Activated CD4-positive, CD25-positive, alpha-beta regulatory T cell treated with anti-CD3 and anti-CD28 coated beads, Interleukin-2, amount 50 U/mL, for 72 hours (primary cell): ENCODE measurements around the gene CHRNA3.
"Not testable (repeated sequence)": the region's sequence is repeated elsewhere in the genome, so short reads cannot be mapped to it uniquely, and the experiment has no call there.

Source experiments
- DNase-seq: peaks from one replicate; pipeline ENCODE4 v3.0.0; 2021

The CHRNA3 gene

DNA sequence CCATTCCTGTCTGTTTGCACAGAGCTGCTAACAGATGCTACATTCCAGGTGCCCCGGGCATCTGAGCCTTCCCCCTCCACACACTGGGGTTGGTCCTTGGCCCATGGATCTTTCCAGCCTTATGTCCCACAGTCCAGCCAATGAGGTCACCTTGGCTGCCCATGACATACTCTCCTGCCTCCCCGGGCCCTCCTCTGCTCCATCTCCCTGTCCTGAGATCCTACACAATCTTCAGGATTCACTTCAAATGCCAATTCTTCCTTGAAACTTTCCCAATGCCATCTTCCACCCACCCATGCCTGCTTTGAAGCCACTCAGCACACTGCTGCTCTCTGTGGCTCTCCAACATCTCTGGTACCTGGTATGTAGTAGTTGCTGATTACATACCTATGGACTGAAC is 4.3 kb downstream of the CHRNA3 start:
- DNase-seq = no peak

DNA sequence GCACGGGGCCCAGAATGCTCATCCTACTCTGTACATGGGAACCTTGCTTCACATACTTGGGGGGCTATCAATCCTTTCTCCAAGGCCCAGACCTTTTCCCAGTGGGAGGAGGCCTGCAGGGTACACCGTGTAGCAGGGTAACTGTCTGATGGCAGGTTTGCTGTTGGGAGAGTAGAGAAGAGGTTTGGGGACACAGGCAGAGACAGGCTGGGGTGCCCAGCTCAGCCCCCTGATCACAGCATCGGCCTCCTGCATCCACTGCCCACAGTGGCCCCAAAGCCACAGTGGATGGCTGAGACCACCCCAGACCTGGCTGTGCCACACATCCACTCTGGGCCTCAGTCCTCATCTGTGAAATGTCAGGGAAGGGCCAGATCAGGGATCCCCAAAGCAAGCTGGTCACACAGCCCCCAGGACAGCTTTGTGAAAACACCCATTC is 5.6 kb downstream of the CHRNA3 start:
- no peak for DNase-seq

DNA sequence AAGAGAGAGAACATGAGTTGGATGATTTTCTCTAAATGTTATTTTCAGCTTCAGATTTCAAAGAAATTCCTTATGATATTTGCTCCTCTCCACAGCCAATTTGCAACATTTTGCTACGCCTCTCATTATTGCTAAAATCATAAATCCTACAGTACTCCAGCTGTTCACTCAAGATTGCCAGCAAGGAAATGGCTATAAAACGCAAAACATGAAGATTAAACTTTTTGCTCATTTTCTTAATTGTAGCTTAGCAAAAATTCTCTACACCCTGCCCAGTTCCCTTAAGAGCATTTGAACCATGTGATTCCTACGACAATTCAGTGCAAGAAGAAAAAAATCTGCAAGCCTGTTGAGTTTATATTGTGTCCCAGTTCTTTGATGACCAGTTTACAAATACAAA is 6.8 kb downstream of the CHRNA3 start:
- no peak for DNase-seq

DNA sequence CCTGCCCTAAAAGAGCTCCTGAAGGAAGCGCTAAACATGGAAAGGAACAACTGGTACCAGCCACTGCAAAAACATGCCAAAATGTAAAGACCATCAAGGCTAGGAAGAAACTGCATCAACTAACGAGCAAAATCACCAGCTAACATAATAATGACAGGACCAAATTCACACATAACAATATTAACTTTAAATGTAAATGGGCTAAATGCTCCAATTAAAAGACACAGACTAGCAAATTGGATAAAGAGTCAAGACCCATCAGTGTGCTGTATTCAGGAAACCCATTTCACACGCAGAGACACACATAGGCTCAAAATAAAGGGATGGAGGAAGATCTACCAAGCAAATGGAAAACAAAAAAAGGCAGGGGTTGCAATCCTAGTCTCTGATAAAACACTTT is 11.2 kb downstream of the CHRNA3 start:
- not testable (repeated sequence) for DNase-seq

DNA sequence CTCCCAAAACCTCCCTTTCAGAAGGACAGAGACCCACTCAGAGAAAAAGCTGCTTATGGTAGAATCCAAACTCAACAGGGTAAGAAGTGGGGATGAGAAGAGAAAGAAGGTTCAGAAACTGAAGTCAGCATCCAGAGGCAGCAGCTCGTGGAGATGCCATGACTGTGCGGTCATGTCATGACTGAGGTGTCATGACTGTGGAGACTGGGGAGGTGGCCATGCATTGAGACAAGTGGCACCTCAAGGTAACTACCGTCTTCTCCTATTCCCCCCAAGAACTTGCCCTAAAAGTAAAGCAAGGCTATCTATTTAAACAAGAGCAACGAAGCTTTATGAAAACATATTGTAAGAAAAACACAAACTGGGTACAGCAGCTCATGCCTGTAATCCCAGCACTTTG is 15.1 kb downstream of the CHRNA3 start:
- no peak for DNase-seq

DNA sequence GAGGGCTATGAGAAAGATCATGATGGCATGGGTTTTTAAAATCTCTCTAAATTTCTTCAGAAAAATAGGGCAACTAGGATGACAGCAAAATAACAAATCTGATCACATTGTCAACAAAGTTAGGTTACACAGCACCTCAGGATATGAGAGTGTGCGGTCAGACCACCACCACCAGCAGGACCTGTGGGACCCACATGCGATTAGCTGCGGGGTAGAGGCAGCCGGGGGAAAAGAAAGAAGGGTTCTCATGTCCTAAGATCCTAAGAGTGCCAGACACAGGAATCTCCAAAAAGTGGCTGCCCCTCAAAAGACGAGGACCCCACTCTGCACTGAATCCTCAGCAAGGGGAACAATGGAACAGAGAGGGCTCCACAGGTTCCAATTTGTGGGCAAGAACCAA is 15.6 kb downstream of the CHRNA3 start:
- no peak for DNase-seq

DNA sequence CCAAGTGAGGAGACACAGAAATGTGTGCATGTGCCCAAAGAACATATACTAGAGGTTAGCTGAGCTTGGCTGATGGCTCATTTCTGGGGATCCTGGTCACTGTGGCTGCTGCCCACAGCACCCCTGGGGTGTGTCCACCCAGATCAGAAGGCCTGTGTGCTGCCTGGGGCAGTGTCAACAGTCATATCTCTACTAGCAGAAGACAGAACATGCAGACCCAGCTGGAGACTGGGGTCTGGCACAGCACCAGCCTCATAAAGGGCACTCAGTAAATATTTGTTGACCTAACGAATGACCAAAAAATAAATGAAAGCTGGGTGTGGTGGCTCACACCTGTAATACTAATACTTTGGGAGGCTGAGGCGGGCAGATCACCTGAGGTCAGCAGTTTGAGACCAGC is 16.4 kb downstream of the CHRNA3 start:
- DNase-seq = no peak

DNA sequence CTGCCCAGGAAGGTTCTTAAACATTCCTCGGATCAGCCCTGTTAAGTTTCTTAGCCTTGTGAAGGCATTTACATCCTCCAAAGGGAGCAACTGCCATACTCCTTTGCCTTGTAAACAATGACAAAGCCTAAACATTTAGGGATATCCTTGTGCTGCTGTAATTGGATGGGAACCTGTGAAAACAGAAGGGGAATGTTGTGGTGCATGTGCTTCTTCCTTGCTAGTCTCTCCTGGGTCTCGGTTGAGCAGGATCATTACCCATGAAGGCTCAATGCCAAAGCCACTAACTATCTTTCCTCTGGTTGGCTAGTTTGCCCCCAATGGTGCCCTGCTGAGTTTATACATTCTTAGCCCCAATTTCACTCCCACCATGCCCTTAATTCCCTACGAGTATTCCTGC is 17.3 kb downstream of the CHRNA3 start:
- DNase-seq = no peak

DNA sequence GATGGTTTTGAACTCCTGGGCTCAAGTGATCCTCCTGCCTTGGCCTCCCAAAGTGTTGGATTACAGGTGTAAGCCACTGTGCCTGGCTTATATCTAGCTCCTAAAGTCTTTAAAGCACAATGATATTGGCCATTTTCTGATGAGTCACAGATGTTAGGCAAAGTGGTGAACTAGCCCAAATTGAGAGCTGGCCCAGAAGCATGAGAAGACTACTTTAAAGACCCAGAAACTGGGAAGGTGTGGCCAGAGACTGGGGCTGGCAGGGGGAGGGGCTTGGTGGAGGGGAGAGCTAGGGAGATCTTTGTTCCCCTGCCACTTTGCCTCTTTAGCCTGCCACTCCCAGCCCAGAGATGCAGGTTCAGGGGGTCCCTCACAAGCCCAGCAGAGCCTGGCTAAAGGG is 21.6 kb downstream of the CHRNA3 start:
- no peak for DNase-seq

DNA sequence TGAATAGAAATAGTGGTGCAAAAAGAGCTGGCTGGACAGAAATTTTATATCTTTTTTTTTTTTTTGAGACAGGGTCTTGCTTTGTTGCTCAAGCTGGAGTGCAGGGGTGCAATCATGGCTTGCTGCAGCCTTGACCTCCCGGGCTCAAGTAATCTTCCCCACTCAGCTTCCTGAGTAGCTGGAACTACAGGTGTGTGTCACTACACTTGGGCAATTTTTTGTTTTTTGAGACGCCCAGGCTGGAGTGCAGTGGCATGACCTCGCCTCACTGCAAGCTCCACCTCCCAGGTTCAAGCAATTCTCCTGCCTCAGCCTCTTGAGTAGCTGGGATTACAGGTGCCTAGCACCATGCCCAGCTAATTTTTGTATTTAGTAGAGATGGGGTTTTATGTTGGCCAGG is 22.4 kb downstream of the CHRNA3 start:
- DNase-seq = no peak

DNA sequence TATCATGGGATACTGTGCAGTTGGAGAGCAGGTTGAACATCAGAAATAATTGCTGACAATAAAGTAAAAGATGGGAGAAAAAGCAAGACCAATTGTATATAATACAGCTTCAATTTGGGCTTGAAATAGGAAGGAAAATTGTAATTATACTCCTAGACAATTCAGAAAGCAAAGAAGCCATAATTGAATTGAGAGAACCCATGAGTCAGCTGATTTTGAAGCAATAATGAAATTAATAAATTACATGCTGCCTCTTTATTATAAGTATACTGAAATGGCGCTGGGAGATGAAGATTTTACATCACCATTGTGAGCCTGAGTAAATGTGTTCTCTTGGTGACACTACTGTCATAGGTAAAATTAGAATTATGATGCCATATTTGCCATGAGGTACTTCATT is 23.2 kb downstream of the CHRNA3 start:
- no peak for DNase-seq

DNA sequence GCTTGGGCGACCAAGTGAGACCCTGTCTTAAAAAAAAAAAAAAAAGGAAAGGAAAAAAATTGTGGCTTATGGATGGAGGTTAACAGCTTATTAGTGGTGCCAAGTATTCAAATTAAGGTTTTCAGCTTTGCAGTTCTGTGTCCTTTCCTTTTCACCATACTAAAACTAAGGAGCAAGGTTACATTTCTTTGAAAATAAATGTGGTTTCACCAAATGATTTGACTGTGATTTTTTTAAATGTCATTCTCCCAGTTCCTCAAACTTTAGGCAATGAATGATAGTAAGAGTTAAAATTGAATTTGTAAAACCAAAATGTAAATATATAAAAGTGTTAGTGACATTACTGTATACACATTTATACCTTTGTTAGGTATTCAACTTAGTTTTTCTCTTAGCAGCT is 45.9 kb downstream of the CHRNA3 start:
- no peak for DNase-seq

DNA sequence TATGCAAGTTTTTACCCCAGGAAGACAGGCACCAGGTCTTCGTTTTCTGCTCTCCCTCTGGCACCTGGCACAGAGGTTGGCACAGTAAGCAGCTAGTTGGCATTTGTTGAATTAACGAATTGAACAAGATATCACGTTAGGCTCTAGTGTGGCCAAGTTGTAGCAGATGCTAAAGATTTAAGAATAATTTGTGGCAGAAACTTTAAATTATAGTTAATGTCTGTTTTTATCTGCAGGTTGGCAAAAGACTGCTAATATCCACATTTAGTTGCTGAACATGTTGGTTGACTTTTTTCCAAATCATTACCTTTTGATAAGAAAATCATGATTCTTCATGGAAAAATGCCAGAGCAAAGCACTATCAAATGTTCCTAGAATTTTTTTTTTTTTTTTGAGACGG is 47.4 kb downstream of the CHRNA3 start:
- DNase-seq = no peak

DNA sequence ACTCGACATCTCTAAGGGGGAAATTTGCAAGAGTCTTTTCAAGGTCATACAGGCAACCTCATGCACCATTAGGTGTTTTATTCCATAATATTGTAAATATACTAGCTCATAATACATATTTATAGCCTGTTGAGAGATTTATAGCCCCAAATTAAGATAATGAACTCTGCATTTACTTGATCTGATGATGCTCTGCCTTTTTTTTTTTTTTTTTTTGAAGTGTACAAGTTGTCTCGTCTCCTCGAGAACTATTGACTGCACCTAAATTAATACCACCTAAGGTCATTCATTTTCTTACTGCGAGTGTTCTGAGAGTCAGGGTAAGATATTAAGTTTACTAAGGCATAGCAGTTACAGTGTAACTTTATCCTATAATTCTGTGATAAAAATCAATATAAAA is 49.4 kb downstream of the CHRNA3 start:
- no peak for DNase-seq

DNA sequence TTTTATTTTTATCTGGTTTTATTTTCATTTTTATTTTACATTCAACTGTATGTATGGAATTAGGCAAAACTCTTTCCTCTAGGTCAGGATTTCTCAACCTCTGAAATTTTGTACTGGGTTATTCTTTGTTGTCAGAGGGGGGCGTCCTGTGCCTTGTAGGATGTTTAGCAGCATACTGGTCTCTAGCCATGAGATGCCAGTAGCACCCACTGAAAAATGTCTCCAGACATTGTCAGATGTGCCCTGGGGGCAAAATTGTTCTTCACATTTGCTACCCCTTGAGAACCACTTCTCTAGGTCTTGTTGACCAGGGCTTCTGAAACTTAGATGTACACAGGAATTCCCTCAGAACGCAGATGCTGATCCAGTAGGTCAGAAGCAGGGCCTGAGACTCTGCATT is 50.1 kb downstream of the CHRNA3 start:
- DNase-seq = no peak

DNA sequence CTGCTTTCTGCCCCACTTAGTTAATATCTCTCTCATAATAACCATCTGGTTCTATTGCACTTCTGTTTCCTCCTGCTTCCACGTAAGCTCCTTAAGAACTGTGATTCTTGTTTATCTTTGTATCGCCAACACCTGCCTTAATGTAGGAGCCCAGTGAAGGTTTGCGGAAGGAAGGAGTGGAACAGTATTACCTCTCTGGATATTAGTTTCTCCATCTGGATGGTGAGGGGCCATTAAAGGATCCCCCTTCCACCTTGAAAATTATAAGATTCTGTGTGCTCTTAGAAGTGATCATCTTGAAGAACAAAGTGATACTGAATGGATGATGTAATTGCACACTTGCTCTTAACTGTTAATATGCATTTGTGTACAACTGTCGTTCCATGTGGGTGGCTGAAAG is 53.3 kb downstream of the CHRNA3 start:
- DNase-seq = no peak

DNA sequence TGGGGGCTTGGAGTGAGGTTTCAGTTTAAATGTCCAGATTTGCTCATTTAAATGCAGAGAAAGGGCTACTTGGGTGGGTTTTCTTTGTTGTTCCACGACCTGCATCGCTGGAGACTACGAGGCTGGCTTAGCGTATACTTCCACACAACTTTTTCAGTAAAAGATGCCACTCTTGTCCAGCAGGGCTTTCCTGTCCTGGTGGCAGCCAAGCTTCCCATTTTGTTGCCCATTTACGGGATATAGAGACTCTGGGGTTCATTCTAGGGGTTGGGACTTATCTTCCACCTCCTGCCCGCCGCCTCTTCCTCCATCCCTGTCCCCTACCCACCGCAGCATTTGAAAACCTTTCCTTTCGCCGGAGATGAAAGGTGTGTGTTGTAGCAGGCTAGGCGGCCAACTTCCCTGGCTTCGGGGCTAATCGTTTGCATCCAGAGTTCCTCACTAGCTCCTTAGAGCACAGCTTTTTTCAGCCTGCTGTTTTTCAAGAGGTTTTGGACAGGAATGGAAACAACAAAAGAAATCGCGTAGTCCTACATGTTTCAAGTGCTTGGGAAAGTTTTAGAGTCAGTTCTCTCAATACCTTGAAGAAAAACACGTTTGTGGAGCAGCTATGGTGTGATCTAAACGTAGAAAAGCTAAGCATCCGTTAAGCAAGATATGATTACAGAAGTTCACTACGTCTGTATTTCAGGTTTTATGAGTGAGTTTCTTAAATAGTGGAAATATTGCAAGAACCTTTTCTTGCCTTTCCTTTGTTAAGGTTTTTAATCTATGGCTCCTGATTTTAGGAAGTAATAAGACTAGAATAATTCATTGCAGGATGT is 54.6 kb downstream of the CHRNA3 start:
- no peak for DNase-seq

DNA sequence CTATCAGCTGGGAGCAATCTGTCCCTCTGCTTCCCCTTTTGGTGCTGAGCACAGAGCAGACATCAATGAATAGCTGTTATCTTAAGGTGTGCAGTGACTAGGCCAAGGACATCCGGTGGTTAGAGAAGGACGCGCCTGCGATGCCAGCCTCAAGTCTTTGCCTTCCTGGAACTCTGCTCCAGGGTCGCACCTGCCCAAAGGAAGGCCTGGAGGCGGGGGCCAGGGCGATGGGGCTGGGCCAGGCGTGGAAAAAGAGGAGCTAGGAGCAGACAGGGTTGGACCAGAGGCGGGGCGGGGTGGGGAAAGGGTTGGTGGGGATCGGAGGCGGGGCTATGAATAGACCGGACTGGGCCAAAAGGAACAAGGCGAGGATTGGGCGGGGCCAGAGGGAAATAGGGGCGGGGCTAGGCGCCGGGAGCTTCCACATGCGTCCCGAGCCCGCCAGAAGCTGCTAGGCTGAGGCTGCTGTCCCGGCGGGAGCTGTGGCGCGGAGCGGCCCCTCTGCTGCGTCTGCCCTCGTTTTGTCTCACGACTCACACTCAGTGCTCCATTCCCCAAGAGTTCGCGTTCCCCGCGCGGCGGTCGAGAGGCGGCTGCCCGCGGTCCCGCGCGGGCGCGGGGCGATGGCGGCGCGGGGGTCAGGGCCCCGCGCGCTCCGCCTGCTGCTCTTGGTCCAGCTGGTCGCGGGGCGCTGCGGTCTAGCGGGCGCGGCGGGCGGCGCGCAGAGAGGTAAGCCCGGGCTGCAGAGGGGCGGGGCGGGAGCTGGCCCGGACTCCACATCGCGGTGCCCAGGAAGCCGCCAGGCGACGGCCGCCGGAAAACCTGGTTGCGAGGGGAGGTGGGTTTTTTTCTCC is 55.5 kb downstream of the CHRNA3 start, which contains the start of gene CHRNA5:
Gene CHRNA5, plus strand, starts transcription at position 424 of the 854 bp plus-strand sequence. Its CDS starts 200 bp downstream, at position 624.
- peak; percentile 44 for DNase-seq

DNA sequence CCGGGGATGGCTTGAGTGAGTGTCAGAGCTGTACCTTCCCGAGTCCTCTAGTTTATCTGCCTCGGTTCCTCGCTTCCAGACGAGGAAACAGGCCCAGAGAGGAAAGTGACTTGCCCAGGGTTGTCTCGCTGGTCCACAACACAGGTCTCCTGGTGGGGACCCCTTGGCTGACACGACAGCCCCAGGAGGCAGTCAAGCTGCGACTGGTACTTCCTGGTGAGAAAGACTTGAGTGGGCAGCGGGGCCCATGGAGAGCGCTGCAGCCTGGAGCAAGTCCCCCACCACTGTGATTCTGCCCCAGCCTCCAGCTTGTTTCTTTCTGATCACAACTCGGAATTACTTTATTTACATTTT is 56.1 kb downstream of the CHRNA3 start:
- no peak for DNase-seq

DNA sequence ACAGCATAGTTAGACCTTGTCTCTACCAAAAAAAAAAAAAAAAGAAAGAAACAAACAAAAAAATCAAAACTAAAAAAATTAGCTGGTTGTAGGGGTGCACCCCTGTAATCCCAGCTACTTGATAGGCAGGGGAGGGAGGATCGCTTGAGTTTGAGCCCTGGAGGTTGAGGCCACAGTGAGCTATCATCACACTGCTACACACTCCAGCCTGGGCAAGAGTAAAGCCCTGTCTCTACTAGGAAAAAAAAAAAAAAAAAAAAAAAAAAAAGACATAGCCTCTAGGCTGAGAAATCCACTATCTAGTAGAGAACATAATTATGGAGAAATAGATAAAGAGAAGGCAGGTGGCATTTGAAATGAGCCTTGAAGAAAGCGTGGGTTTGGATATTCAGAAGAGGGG is 57.7 kb downstream of the CHRNA3 start:
- no peak for DNase-seq

DNA sequence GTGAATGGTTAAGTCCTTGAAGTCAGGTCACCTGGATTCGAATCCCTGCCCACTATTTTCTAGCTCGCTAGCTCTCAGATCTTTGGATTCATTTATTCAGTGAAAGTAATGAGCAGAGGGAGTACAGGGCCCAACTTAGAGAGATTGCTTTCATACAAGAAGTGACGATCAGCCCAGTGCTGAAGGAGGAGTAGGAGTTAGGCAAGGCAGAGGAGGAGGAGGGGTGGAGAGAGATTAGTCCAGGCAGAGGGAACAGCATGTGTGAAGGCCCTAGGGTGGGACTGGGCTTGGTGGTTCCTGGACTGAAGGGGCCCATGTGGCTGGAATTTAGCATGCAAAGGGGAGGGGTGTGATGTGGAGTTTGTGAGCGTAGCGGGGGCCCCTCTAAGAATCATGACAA is 59.3 kb downstream of the CHRNA3 start:
- no peak for DNase-seq

DNA sequence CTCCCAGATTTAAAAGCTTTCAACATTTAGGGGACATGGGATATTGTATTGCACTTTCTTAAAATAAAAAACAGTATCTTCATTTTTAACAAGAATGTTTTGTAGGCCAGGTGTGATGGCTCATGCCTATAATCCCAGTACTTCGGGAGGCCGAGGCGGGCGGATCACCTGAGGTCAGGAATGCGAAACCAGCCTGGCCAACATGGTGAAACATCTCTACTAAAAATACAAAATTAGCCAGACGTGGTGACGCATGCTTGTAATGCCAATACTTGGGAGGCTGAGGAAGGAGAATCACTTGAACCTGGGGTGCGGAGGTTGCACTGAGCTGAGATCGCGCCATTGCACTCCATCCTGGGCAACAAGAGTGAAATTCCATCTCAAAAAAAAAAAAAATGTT is 60.6 kb downstream of the CHRNA3 start:
- not testable (repeated sequence) for DNase-seq

DNA sequence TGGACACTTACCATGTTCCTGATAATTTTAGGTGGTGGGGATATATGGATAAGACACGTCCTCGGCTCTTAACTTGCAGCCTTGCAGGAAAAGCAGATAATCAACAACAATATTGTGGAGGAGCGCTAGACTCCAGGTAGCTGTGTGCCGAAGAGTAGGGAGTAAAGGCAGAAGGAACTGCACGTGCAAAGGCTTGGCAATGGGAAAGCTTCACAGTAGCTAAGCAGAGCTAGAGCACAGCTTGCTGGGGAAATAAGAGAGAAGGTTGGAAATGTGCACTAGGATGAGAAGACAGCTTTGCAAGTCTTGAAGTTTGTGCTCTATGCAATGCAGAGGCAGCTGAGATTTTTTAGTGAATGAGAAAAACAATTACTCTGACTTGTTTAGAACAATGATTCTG is 68.2 kb downstream of the CHRNA3 start:
- no peak for DNase-seq

DNA sequence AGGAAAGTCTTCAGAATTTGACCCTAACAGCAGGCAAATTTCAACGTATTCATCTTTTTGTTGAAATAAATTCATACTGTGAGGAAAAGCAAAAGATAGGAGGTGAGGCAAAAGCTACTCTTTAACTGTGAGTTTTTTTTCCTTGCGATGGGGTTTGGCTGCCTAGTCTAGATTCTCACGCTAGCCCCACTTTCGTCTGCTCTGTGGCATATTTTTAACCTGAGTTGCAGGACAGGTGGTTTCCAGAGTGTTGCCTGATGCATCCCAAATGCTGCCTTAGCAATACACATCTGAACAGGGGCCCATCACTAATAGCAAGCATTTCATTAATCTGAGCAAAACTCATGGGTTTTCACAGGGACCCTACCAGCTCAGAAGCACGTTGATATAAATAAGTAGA is 68.9 kb downstream of the CHRNA3 start:
- DNase-seq = no peak
